RPMI7951 (cell line): Measurements from ENCODE around the gene ELFN2. TPM values are rescaled to one million over a fixed set of nuclear protein-coding genes. Genes with fewer than 3 reads are reported as not detected.
"Not testable (repeated sequence)": the region's sequence is repeated elsewhere in the genome, so short reads cannot be mapped to it uniquely, and the experiment has no call there.

Source experiments
- DNase-seq: peaks from one replicate; pipeline ENCODE4 v3.0.0-alpha.2; 2012; ENCODE audit warnings: low read depth
- total RNA-seq: library from RNA; depleted of rRNA; stranded (reverse); fragments of >200 nt; shearing (Covaris generic); gene quantifications from 2 replicates; pipeline ENCODE4 v1.2.3, GENCODE V29; 2014; rRNA removed

The ELFN2 gene
- under 0.01 TPM in 1 of 2 replicates, not detected in the other for total RNA-seq

GRCh38 chr22:37427135-37427710 is at the start of gene ELFN2:
TSS of gene ELFN2 (minus strand) at chr22:37427479. CDS start at chr22:37375534, 51,945 bp downstream.
- DNase-seq = no peak

GRCh38 chr22:37476389-37477329 is 49.4 kb upstream of the ELFN2 start:
- no peak for DNase-seq

DNA sequence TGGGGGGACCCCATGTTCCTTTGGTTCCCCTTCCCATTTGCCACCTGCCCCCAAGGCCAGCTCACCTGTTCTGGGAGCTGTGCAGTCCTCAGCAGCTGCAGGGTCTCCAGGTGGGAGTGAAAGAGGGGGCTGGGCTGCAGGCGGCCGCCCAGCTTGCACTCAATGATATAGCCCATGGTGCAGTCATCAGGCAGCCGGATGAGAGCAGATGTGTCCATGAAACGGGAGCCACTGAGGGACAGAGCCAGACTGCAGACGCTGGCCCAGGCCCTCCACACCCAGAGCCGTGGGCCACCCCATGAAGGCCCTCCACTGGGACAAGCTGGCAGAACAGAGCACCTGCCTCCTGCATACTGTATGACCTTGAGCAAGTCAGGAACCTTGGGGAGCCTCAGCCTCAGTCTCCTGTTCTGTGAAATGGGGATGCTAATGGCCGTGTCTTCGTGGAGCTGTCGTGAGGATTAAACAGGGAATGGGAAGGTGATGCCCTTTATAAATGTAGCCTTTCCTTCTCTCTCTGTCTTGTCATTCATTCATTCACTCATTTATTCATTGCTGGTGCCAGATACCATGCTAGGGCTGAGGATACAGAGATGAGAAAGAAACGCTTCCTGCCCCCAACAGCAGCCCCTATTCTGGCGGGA is 47.3 kb upstream of the ELFN2 start:
- no peak for DNase-seq

DNA sequence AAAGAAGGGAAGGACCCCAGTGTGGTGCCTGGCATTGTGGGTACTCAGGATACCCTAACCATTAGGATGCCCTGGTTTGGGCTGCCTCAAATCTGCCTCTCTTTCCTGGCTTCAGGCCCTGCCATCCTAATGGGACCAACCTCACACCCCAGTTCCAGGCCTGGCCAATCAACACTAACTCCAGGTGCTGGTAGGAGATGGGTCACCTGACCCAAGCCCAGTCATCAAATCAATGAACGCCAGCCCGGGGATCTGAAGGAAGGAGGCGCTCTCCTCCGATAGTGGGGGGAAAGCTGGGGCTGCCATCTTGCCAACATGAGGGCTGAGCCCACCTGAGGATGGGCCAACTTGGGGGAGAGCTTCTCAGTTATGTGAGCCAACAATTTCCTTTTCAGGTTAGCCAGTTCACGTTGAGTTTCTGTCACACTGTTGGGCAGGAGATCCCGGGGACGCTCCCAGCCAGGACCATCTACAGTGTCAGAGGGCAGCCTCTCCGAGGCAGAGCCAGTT is 46.2 kb upstream of the ELFN2 start:
- no peak for DNase-seq

DNA sequence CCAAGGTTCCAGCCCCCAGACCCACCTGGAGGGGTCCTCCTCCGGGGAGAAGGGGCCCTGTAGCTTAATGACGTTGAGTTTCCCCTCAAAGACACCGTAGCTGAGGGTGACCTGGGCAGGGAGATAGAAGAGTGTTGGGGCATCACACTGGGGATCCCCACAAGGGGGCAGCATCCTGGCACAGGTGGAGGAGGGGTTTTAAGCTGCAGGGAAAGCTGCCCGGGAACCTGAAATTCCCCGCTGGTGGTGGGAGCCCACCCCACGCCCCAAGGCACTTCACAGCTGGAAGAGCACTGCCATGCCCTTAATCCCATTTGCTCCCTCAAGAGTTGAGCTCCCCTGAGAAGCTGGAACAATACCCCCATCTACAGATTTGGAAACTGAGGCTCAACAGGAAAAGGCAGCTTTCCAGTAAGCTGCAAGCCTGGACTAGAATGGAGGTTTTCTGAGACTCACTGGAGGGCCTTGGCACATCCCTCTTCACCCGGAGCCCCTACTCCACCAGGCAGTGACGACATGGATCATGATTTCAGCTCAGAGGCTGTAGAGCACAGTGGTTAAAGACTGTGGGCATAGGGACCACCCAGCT is 45.2 kb upstream of the ELFN2 start:
- no peak for DNase-seq

DNA sequence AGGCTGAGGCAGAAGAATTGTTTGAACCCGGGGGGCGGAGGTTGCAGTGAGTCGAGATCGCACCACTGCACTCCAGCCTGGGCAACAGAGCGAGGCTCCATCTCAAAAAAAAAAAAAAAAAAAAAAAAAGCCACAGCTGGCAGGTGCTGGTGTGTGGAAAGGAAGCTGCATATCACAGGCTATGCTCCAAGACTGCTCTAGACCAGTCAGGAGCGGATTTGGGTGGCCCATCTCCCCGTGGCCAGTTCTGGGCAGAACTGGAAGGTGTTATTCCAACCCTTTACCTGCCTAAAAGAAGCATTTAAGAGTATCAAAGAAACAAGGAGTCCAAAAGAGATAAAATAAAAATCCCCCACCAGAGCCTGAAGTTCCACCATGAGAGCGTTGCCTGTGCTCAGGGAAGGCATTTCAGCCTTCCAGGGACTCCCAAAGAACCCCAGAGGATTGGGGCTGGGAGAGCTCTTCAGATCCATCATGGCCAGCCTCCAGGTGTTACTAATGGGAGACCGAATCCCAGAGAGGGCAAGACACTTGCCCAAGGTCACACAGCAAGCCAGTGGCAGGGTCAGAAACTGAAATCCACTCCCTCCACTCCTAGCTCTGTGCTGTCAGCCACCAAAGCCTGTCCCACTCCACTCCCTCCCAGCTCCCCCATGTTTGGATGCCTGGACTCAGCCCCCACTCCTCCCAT is 44.6 kb upstream of the ELFN2 start:
- DNase-seq = no peak

DNA sequence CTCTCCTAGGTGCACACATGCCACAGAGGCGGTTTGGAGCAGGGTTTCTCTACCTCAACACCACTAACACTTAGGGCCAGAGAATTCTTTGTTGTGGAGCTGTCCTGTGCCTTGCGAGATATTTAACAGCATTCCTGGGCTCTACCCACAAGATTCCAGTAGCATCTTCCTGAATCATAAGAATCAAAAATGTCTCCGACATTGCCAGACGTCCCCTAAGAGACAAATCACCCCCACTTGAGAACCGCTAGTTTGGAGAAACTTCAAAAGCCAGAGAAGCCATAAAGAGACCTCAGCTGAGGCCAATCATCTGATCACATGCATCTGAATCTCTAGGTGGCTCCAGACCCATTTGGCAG is 42.8 kb upstream of the ELFN2 start:
- no peak for DNase-seq

DNA sequence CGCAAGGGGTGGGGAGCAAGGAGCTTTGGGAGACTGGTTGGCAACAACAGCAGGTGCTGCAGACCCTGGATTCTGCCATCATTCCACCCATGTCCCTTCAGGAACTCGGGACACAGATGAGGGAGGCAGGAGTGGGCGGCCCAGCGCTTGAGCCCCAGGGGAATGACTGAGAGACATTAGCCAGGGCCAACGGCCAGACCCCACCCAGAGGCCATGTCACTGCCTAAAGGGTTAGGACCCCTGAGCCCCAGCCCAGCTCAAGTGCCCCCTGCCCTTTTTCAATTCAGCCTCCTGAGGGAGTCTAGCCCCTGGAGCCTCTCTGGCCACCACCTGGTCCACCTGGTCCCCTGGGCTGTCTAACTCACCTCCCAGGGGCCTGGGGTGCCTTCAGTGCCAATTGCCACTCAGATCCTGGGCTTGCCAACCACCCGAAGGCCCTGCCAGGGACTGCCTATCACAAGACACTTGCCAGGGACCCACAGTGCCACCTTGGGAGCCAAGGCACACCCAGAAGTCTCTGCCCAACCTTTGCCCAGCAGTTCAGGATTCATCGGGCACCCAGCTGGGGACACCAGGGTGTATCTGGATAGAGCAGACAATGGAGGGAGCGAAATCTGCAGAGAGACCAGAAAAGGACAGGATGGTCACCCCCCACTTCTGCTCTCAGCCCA is 42.3 kb upstream of the ELFN2 start:
- no peak for DNase-seq

GRCh38 chr22:37468201-37468695 is 41.0 kb upstream of the ELFN2 start:
- not testable (repeated sequence) for DNase-seq

DNA sequence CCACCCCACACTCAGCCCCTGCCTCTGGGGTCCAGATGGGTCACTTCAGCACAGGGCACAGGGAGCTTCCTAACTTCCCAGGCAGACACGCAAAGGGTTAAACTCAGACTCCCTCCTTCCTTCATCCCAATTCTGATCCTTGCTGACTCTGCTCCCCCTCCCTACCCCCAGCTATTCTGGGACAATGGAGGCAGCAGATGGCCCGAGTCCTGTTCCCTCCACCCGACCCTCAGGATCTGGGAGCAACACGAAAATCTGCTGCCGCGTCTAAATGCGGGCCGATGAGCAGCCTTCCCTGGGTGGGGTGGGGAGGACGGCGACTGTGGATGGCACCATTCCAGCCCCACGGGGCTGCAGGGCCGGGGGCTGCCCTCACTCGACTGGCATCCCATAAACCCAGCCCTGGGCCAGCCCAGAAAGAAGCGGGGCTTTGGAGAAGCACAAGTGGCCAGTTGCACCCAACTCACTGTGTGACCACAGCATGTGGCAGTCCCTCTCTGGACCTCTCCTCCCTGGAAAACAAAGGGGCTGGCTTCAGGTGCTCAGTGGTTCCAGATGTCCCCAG is 40.2 kb upstream of the ELFN2 start:
- DNase-seq = no peak

GRCh38 chr22:37464181-37464580 is 36.9 kb upstream of the ELFN2 start:
- DNase-seq = peak; percentile 45

DNA sequence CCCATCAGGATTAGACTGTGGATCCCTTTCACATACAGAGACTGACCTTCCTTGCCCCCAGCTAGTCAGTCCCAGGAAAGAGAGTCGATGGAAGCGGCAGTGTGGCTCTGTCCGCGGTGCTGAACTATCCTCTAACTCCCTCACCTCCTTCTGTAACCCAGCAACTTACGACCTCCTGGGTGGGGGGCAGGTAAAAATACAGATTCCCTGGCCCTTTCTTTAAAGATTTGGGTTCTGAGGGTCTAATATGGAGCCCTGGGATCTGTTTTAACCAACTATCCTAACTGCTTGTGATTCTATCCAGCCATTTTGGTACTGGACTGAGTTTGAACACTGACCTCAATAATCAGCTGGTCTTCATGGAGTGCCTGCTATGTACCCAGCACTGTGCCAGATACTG is 35.7 kb upstream of the ELFN2 start:
- DNase-seq = peak; percentile 43

- DNase-seq = no peak
Observed at GRCh38 chr22:37462436-37462835, 35.2 kb upstream of the ELFN2 start.

GRCh38 chr22:37461961-37462360 is 34.7 kb upstream of the ELFN2 start:
- no peak for DNase-seq

GRCh38 chr22:37460684-37461083 is 33.4 kb upstream of the ELFN2 start:
- no peak for DNase-seq

DNA sequence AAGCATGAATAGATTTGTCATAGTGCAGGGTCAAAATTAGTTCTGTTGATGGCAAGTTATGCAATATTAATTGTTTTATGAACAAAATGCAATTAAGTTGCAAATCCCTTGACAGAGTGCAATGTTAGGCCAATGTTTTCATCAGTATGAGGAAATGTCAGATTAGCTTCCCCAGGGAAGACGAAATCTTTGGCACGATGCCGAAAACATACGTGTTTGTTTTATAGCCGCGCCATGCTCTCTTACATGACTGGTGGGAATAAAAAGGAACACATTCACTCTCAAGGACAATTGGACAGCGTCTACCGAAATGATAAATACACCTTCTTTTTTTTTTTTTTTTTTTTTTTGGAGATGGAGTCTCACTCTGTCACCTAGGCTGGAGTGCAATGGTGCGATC is 31.9 kb upstream of the ELFN2 start:
- DNase-seq = no peak

DNA sequence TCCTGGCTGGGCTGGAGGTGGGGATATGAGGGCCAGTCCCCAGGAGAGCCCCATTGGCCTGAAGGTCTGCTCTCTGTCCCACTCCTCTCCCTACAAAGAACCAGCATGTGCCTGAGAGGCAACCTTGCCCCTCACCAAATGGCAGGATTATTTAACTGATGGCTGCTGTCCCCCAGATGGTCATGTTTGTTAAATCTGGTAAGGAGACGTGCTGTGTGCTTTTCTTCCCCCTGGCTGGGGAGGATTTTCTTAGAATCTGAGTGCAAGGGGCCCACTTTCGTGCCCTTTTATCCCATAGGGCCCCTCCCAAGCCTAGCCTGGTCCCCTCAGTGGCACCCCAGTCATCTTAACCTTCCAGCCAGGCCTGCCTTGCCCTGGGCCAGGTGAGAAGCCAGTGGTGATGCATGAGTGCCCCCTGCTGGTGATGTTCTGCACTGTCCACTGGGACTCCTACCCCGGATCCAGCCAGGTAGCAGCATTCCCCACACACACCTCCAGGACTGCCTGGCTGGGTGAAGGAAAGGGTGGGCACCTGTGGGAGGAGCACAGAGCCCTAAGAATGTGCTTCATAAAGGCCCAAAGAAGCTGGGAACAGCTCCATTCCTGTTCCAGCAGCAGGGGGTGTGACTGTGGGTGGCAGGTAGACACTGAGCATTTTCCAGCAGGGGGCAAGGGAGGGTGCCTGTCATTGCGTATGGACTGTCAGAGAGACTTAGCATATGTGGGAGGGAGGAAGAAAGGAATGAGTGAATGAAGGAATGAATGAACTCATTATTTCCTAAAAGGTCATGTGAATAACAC is 30.0 kb upstream of the ELFN2 start:
- peak; percentile 41 for DNase-seq

GRCh38 chr22:37456346-37456745 is 29.1 kb upstream of the ELFN2 start:
- no peak for DNase-seq

GRCh38 chr22:37455896-37456295 is 28.6 kb upstream of the ELFN2 start:
- no peak for DNase-seq
